ENCODE data around the gene PROSER3. TPM values are rescaled to one million over a fixed set of nuclear protein-coding genes. Genes with fewer than 3 reads are reported as not detected.

PROSER3 gene
- total and polyA plus RNA-seq, 8 donors, result 19.0 to 22.2 (median 21.0) TPM

GRCh38 chr19:35752746-35753350 is 5.1 kb upstream of the PROSER3 start:
- TF ChIP-seq CTCF (IDR thresholded peaks at IDR 0.05), result no peak
- Histone ChIP-seq H3K4me3 (no peak overlapping the region), H3K36me3 (peaks cover 0 to 40% of the 10 kb centered on the region in 2 donors), H3K9me3 (no peaks in the 10 kb centered on the region), H3K4me1 (peaks cover 9 to 43% of the 10 kb centered on the region in 2 donors), H3K27ac (no peak overlapping the region), H3K27me3 (peaks cover 0 to 21% of the 10 kb centered on the region in 2 donors)
- DNase-seq, result no peak
- intact Hi-C loops (cut with DNase I), result no loop called here
- no peak for ATAC-seq

GRCh38 chr19:35753634-35754369 is 4.2 kb upstream of the PROSER3 start:
- TF ChIP-seq CTCF (IDR thresholded peaks at IDR 0.05), result no peak
- Histone ChIP-seq H3K4me1 (peaks cover 11 to 45% of the 10 kb centered on the region in 2 donors), H3K27me3 (peaks cover 0 to 21% of the 10 kb centered on the region in 2 donors), H3K27ac (no peak overlapping the region), H3K4me3 (no peak overlapping the region), H3K9me3 (no peaks in the 10 kb centered on the region), H3K36me3 (peaks cover 0 to 40% of the 10 kb centered on the region in 2 donors)
- intact Hi-C loops (cut with DNase I), result no loop called here
- DNase-seq, result no peak
- ATAC-seq, result no peak

- DNase-seq, result no peak
- H3K4me1 ChIP-seq, result peaks cover 13 to 45% of the 10 kb centered on the region in 2 donors
- no peak overlapping the region for H3K27ac ChIP-seq
Measured at GRCh38 chr19:35754370-35755130, 3.4 kb upstream of the PROSER3 start.

GRCh38 chr19:35755131-35755549 is 2.8 kb upstream of the PROSER3 start:
- Histone ChIP-seq H3K4me1 (peaks cover 13 to 44% of the 10 kb centered on the region in 2 donors), H3K27me3 (peaks cover 0 to 21% of the 10 kb centered on the region in 2 donors), H3K36me3 (peaks cover 0 to 40% of the 10 kb centered on the region in 2 donors), H3K4me3 (peak overlapping the region; percentile 21 to 92), H3K27ac (peak overlapping the region in 1 of 2 donors; percentile 94), H3K9me3 (no peaks in the 10 kb centered on the region)
- ATAC-seq (no peak), DNase-seq (no peak)
- intact Hi-C loops (cut with DNase I), result no loop called here
- TF ChIP-seq CTCF (IDR thresholded peaks at IDR 0.05), result no peak

More at GRCh38 chr19:35754370-35755130, 3.4 kb upstream of the PROSER3 start:
- no peak for ATAC-seq
- H3K36me3 ChIP-seq, result peaks cover 0 to 40% of the 10 kb centered on the region in 2 donors
- H3K4me3 ChIP-seq, result no peak overlapping the region
- TF ChIP-seq CTCF (IDR thresholded peaks at IDR 0.05), result no peak
- no peaks in the 10 kb centered on the region for H3K9me3 ChIP-seq
- peaks cover 0 to 21% of the 10 kb centered on the region in 2 donors for H3K27me3 ChIP-seq
- intact Hi-C loops (cut with DNase I), result no loop called here
